ENCODE measurements around the gene B4GALNT1. TPM values are rescaled to one million over a fixed set of nuclear protein-coding genes. Genes with fewer than 3 reads are reported as not detected.
"Not testable (repeated sequence)": the region's sequence is repeated elsewhere in the genome, so short reads cannot be mapped to it uniquely, and the experiment has no call there.

Gene B4GALNT1
- 1 to 10 TPM; 2.4 to 8.2 TPM for total RNA-seq

- Mint-ChIP-seq H3K4me3 (peak within 1 kb of the TSS; percentile 53), H3K36me3 (no peaks in the 10 kb centered on the region), H3K27me3 (peaks cover 62% of the 10 kb centered on the region), H3K4me1 (peaks cover 7% of the 10 kb centered on the region), H3K9me3 (ENCODE audit: low read depth) (no peaks in the 10 kb centered on the region), H3K27ac (no peak within 1 kb of the TSS)
- DNase-seq (peak; percentile 70), ATAC-seq (peak; percentile 90)
- CTCF ChIA-PET = interaction anchor here (0.6 to 6.8 kb wide), 24 partner anchors 9 to 180 kb away, joined by 3 to 59 read pairs (median 4); partner anchors contain the start of genes GLI1, INHBE and OS9
Measured at GRCh38 chr12:57632958-57633840, at the start of gene B4GALNT1. B4GALNT1 (minus strand) TSS chr12:57633201; CDS start chr12:57632132, 1,069 bp downstream.

GRCh38 chr12:57679697-57680096 lies 46.7 kb upstream of the B4GALNT1 start:
- Mint-ChIP-seq H3K4me3 (no peak overlapping the region), H3K27ac (no peak overlapping the region), H3K4me1 (no peaks in the 10 kb centered on the region), H3K9me3 (ENCODE audit: low read depth) (peaks cover 5% of the 10 kb centered on the region), H3K36me3 (no peaks in the 10 kb centered on the region), H3K27me3 (peaks cover 16% of the 10 kb centered on the region)
- no peak for ATAC-seq
- CTCF ChIA-PET = no interaction called here
- DNase-seq = no peak

DNA sequence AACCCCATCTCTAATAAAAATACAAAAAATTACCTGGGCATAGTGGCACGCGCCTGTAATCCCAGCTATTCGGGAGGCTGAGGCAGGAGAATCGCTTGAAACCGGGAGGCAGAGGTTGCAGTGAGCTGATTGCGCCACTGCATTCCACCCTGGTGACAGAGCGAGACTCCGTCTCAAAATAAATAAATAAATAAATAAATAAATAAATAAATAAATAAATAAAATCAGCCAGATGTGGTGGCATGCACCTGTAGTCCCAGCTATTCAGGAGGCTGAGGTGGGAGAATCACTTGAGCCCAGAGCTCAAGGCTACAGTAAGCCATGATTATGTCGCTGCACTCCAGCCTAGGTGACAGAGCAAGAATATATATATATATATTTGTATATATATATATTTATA lies 44.9 kb upstream of the B4GALNT1 start:
- H3K4me3 Mint-ChIP-seq; DNase-seq; H3K27ac Mint-ChIP-seq; ATAC-seq; CTCF ChIA-PET; H3K36me3 Mint-ChIP-seq; H3K4me1 Mint-ChIP-seq; H3K9me3 Mint-ChIP-seq (ENCODE audit: low read depth); H3K27me3 Mint-ChIP-seq: not testable (repeated sequence)

GRCh38 chr12:57674691-57675090 lies 41.7 kb upstream of the B4GALNT1 start:
- Mint-ChIP-seq H3K9me3 (ENCODE audit: low read depth) (no peaks in the 10 kb centered on the region), H3K27ac (no peak overlapping the region), H3K4me3 (no peak overlapping the region), H3K4me1 (no peaks in the 10 kb centered on the region), H3K36me3 (no peaks in the 10 kb centered on the region), H3K27me3 (peaks cover 7% of the 10 kb centered on the region)
- CTCF ChIA-PET = interaction anchor here (1.0 kb wide), 1 partner anchor 91 kb away, joined by 3 read pairs; no protein-coding TSS in a partner anchor
- DNase-seq (no peak), ATAC-seq (no peak)

DNA sequence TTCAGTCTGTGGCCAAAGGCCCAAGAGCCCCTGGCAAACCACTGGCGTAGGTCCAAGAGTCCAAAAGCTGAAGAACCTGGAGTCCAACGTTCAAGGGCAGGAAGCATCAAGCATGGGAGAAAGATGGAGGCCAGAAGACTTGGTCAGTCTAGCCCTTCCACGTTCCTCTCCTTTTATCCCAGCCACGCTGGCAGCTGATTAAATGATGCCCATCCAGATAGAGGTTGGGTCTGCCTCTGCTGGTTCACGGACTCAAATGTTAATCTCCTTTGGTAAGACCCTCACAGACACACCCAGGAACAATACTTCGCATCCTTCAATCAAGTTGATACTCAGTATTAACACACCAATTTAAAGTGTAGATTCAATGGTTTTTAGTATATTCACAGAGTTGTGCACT lies 39.8 kb upstream of the B4GALNT1 start:
- Mint-ChIP-seq H3K27me3 (peaks cover 7% of the 10 kb centered on the region), H3K9me3 (ENCODE audit: low read depth) (no peaks in the 10 kb centered on the region), H3K27ac (no peak overlapping the region), H3K4me3 (no peak overlapping the region), H3K36me3 (no peaks in the 10 kb centered on the region), H3K4me1 (no peaks in the 10 kb centered on the region)
- DNase-seq = no peak
- CTCF ChIA-PET = interaction anchor here (0.7 kb wide), 1 partner anchor 92 kb away, joined by 3 read pairs; no protein-coding TSS in a partner anchor
- ATAC-seq = no peak

- H3K4me1 Mint-ChIP-seq; H3K27me3 Mint-ChIP-seq; H3K36me3 Mint-ChIP-seq; H3K27ac Mint-ChIP-seq; H3K9me3 Mint-ChIP-seq (ENCODE audit: low read depth); ATAC-seq; DNase-seq; CTCF ChIA-PET; H3K4me3 Mint-ChIP-seq: not testable (repeated sequence)
Measured at GRCh38 chr12:57671811-57672210, 38.8 kb upstream of the B4GALNT1 start.

DNA sequence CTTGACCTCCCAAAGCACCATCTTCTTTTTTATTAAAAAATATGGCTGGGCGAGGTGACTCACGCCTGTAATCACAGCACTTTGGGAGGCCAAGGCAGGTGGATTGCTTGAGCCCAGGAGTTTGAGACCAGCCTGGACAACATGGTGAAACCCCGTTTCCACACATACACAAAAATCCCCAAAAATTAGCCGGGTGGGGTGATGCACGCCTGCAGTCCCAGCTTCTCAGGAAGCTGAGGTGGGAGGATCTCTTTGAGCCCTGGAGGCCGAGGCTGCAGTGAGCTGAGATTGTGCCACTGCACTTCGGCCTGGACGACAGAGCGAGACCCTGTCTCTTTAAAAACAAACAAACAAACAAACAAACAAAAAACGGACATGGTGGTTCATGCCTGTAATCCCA lies 36.7 kb upstream of the B4GALNT1 start:
- ATAC-seq = not testable (repeated sequence)

GRCh38 chr12:57666897-57667296 lies 33.9 kb upstream of the B4GALNT1 start:
- CTCF ChIA-PET = no interaction called here
- Mint-ChIP-seq H3K9me3 (ENCODE audit: low read depth) (no peaks in the 10 kb centered on the region), H3K27me3 (peaks cover 4% of the 10 kb centered on the region), H3K36me3 (no peaks in the 10 kb centered on the region), H3K4me1 (no peaks in the 10 kb centered on the region), H3K27ac (no peak overlapping the region), H3K4me3 (no peak overlapping the region)
- DNase-seq (no peak), ATAC-seq (no peak)

More for the DNA sequence above, 36.7 kb upstream of the B4GALNT1 start:
- H3K4me1 Mint-ChIP-seq; H3K27me3 Mint-ChIP-seq; CTCF ChIA-PET; H3K36me3 Mint-ChIP-seq; H3K9me3 Mint-ChIP-seq (ENCODE audit: low read depth); H3K4me3 Mint-ChIP-seq; H3K27ac Mint-ChIP-seq; DNase-seq: not testable (repeated sequence)

GRCh38 chr12:57665066-57665820 lies 32.2 kb upstream of the B4GALNT1 start:
- ATAC-seq; H3K36me3 Mint-ChIP-seq; H3K4me1 Mint-ChIP-seq; H3K9me3 Mint-ChIP-seq (ENCODE audit: low read depth); DNase-seq; H3K27ac Mint-ChIP-seq; H3K4me3 Mint-ChIP-seq; H3K27me3 Mint-ChIP-seq; CTCF ChIA-PET: not testable (repeated sequence)

- no peaks in the 10 kb centered on the region for H3K36me3 Mint-ChIP-seq
- H3K4me1 Mint-ChIP-seq = no peaks in the 10 kb centered on the region
Measured at GRCh38 chr12:57661376-57661775, 28.4 kb upstream of the B4GALNT1 start.

DNA sequence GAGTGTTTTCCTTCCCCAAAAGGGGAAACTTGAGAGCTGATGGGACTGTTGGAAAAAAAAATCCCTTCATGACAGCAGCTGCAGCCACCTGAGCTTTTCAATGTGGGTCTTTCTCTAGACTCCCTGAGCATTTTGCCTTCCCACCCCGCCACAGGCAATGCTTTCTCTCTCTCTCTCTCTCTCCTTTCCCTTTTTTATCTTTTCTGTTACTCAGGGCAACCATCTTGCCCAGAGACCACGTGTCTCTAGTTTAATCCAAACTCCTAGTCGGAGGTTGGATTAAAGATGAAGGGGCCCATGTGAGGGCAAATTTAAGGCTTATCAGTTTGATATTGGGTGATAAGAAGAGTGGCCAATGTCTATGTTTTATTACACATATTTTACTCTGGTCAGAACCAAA lies 25.9 kb upstream of the B4GALNT1 start:
- ATAC-seq = no peak
- Mint-ChIP-seq H3K27me3 (peaks cover 5% of the 10 kb centered on the region), H3K27ac (no peak overlapping the region), H3K36me3 (peaks cover 2% of the 10 kb centered on the region), H3K4me3 (no peak overlapping the region), H3K4me1 (no peaks in the 10 kb centered on the region), H3K9me3 (ENCODE audit: low read depth) (peaks cover 2% of the 10 kb centered on the region)
- no peak for DNase-seq
- CTCF ChIA-PET = interaction anchor here (1.6 kb wide), 1 partner anchor 76 kb away, joined by 4 read pairs; no protein-coding TSS in a partner anchor

More at GRCh38 chr12:57661376-57661775, 28.4 kb upstream of the B4GALNT1 start:
- DNase-seq (no peak), ATAC-seq (no peak)
- CTCF ChIA-PET = interaction anchor here (1.5 kb wide), 1 partner anchor 28 kb away, joined by 6 read pairs; the partner anchor contains the start of gene B4GALNT1
- no peak overlapping the region for H3K4me3 Mint-ChIP-seq
- H3K27ac Mint-ChIP-seq = no peak overlapping the region
- no peaks in the 10 kb centered on the region for H3K9me3 Mint-ChIP-seq (ENCODE audit: low read depth)
- peaks cover 5% of the 10 kb centered on the region for H3K27me3 Mint-ChIP-seq

DNA sequence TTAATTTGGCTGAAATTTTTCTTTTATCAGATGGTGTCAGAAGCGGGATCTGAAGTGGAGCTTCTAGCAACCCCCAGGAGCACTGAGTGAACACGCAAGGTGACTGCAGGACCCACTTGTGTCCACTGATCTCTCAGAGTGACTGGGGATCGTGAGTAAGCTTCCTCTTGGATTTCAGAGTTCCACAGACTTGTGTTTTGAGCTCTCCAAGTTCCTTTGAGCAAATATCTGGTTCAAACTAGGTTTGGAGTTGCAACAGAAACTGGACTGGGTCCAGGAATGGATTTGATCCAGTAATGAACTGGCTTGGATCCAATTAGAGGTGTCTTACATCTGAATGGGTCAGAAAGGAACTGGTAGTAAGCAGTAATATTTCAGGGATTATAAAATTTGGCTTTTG lies 24.7 kb upstream of the B4GALNT1 start:
- Mint-ChIP-seq H3K27me3 (peaks cover 5% of the 10 kb centered on the region), H3K4me3 (no peak overlapping the region), H3K4me1 (no peaks in the 10 kb centered on the region), H3K27ac (no peak overlapping the region), H3K36me3 (peaks cover 3% of the 10 kb centered on the region), H3K9me3 (ENCODE audit: low read depth) (peaks cover 4% of the 10 kb centered on the region)
- CTCF ChIA-PET = no interaction called here
- ATAC-seq (no peak), DNase-seq (no peak)

DNA sequence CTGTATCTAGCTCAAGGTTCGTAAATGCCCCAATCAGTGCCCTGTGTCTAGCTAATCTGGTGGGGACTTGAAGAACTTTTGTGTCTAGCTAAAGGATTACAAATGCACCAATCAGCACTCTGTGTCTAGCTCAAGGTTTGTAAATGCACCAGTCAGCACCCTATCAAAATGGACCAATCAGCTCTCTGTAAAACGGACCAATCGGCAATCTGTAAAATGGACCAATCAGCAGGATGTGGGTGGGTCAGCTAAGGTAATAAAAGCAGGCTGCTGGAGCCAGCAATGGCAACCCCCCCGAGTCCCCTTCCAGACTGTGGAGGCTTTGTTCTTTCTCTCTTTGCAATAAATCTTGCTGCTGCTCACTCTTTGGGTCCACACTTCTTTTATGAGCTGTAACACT lies 23.4 kb upstream of the B4GALNT1 start:
- H3K4me3 Mint-ChIP-seq; H3K9me3 Mint-ChIP-seq (ENCODE audit: low read depth); CTCF ChIA-PET; H3K4me1 Mint-ChIP-seq; ATAC-seq; H3K27ac Mint-ChIP-seq; H3K27me3 Mint-ChIP-seq; H3K36me3 Mint-ChIP-seq; DNase-seq: not testable (repeated sequence)
